Astrocyte (in vitro differentiated cells and primary cell): Measurements from ENCODE around the gene NSD1.

ENCODE experiments used
- CTCF ChIP-seq: IDR thresholded peaks from 2 replicates; pipeline ENCODE4 v1.5.1; 2011; ENCODE audit warnings: low read depth, mild to moderate bottlenecking, inconsistent platforms, low read length, moderate library complexity; ENCODE audit not compliant: insufficient read depth
- EZH2 ChIP-seq: IDR thresholded peaks from 2 replicates; pipeline ENCODE4 v1.6.1; 2012; ENCODE audit warnings: mild to moderate bottlenecking, low read length, inconsistent platforms; ENCODE audit not compliant: insufficient read depth

- TF ChIP-seq CTCF (no peak), EZH2 (no peak)
These were observed 6.8 kb upstream of the NSD1 start for GRCh38 chr5:177126771-177127170.
